A673 (cell line): ENCODE results near the gene ZFPM1.

Experiments used
- EZH2 ChIP-seq: fragments of 200-600 bp; sonication (generic); IDR thresholded peaks from 2 replicates; pipeline ENCODE4 v1.6.1; 2017; ENCODE audit warnings: borderline replicate concordance, low read depth, mild to moderate bottlenecking, mixed read lengths, antibody characterized with exemption, low read length; ENCODE audit not compliant: poor library complexity, severe bottlenecking
- TF ChIP-seq, protein P1 (sequence below): fragments of 300-800, 200-600 bp; sonication (generic); conservative IDR thresholded peaks from 2 replicates; pipeline ENCODE4 v1.5.1; 2017; ENCODE audit warnings: low read depth, mild to moderate bottlenecking, antibody characterized with exemption, low read length, moderate library complexity, mixed read lengths

DNA sequence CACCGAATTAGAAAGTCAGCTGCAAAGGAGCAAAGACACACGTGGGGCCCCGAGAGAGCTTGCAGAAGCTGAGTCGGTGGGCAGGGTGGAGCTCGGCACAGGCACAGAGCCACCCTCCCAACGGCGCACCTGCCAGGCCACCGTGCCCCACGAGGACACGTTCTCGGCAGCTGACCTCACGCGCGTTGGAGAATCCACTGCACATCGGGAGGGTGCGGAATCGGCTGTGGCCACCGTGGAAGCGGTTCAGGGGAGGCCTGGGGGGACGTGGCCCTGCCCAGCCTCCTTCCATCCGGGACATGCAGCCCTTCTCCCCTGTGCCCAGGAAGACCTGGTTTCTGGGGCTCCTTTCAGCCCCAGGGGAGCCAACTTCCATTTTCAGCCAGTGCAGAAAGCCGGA, 20.9 kb upstream of the ZFPM1 start:
- TF ChIP-seq, protein P1, sequence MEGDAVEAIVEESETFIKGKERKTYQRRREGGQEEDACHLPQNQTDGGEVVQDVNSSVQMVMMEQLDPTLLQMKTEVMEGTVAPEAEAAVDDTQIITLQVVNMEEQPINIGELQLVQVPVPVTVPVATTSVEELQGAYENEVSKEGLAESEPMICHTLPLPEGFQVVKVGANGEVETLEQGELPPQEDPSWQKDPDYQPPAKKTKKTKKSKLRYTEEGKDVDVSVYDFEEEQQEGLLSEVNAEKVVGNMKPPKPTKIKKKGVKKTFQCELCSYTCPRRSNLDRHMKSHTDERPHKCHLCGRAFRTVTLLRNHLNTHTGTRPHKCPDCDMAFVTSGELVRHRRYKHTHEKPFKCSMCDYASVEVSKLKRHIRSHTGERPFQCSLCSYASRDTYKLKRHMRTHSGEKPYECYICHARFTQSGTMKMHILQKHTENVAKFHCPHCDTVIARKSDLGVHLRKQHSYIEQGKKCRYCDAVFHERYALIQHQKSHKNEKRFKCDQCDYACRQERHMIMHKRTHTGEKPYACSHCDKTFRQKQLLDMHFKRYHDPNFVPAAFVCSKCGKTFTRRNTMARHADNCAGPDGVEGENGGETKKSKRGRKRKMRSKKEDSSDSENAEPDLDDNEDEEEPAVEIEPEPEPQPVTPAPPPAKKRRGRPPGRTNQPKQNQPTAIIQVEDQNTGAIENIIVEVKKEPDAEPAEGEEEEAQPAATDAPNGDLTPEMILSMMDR, result no peak
- TF ChIP-seq EZH2, result no peak
